K562 (cell line): ENCODE results near the gene SRC. TPM values are rescaled to one million over a fixed set of nuclear protein-coding genes. Genes with fewer than 3 reads are reported as not detected.

Experiments used
- ATF4 ChIP-seq: fragments of 450-650 bp; formaldehyde crosslinking; IDR thresholded peaks from 2 replicates; pipeline ENCODE4 v1.4.0; 2022; ENCODE audit warnings: mild to moderate bottlenecking, moderate library complexity
- CBFA2T3 ChIP-seq: fragments of 450-650 bp; IDR thresholded peaks from 2 replicates; pipeline ENCODE4 v1.6.1; 2017
- CGGBP1 ChIP-seq: fragments of 250-450 bp; sonication (Bioruptor Pico); IDR thresholded peaks from 2 replicates; pipeline ENCODE4 v1.9.0; 2021; ENCODE audit warnings: mild to moderate bottlenecking
- FOXA1 ChIP-seq: fragments of 450-650 bp; IDR thresholded peaks from 2 replicates; pipeline ENCODE4 v1.6.1; 2016; ENCODE audit warnings: mild to moderate bottlenecking, borderline replicate concordance
- MAFG ChIP-seq: fragments of 450-650 bp; conservative IDR thresholded peaks from 2 replicates; pipeline ENCODE4 v1.6.1; 2016; ENCODE audit warnings: missing genetic modification characterization, missing compliant biosample characterization
- PRDM10 ChIP-seq: fragments of 450-650 bp; IDR thresholded peaks from 2 replicates; pipeline ENCODE4 v1.6.1; 2018; ENCODE audit not compliant: partially characterized antibody
- SRSF7 ChIP-seq: fragments of 200-400 bp; formaldehyde crosslinking; optimal IDR thresholded peaks from 2 replicates; pipeline ENCODE3; 2017; ENCODE audit warnings: mild to moderate bottlenecking, low read depth, low read length
- ZNF318 ChIP-seq, 2 experiments: fragments of 450-650 bp; IDR thresholded peaks; 2 replicates each; pipeline ENCODE4 v1.6.1; 2016; ENCODE audit warnings: mild to moderate bottlenecking in 2 of 2, borderline replicate concordance in 1 of 2, low read depth in 1 of 2, moderate library complexity in 1 of 2
- polyA plus RNA-seq, 8 experiments: library from polyadenylated mRNA; depleted of rRNA in 4 of 8; stranded (reverse) in 5 of 8; unstranded in 3 of 8; fragments of >200 nt; fragmentation: Nextera tagmentation in 2 of 8; fragmentation: Illumina TruSeq in 1 of 8; extraction: Ambion mirVana in 2 of 8; extraction: Trizol in 1 of 8; gene quantifications; 2 replicates each; pipeline versions ENCODE4 v1.2.1 to v1.2.3, GENCODE V29; 2011 to 2014; ENCODE audit warnings: inconsistent platforms in 1 of 8, missing spikeins in 1 of 8
- total RNA-seq, 7 experiments: library from RNA; depleted of rRNA in 6 of 7; stranded (reverse); fragments of >200 nt in 6 of 7; fragmentation: Illumina TruSeq in 2 of 7; extraction: Trizol in 2 of 7; gene quantifications; 2 replicates each; pipeline versions ENCODE4 v1.2.1 to v1.2.3, GENCODE V29; 2011 to 2021; ENCODE audit warnings: low replicate concordance in 1 of 7
- TF ChIP-seq, protein P1 (sequence below): fragments of 200-800 bp; sonication (Bioruptor generic); IDR thresholded peaks from 2 replicates; pipeline ENCODE4 v1.6.1; 2016; ENCODE audit warnings: missing genetic modification characterization, missing compliant biosample characterization

SRC gene
- total and polyA plus RNA-seq, 9 of the 15 experiments (the other 6 are each of a cell fraction or from before 2014, with no cell fraction given) = 0.06 to 8.5 (median 3.1) TPM

- TF ChIP-seq ZNF318 (IDR thresholded peaks at IDR 0.05; ENCODE audit: borderline replicate concordance in 1 of 2, low read depth in 1 of 2) = no peak
- no peak for TF ChIP-seq CGGBP1 (CRISPR knock-in tag)
- no peak for TF ChIP-seq SRSF7
- no peak for TF ChIP-seq FOXA1
- TF ChIP-seq MAFG (tag) = no peak
- no peak for TF ChIP-seq ATF4
- TF ChIP-seq, protein P1, sequence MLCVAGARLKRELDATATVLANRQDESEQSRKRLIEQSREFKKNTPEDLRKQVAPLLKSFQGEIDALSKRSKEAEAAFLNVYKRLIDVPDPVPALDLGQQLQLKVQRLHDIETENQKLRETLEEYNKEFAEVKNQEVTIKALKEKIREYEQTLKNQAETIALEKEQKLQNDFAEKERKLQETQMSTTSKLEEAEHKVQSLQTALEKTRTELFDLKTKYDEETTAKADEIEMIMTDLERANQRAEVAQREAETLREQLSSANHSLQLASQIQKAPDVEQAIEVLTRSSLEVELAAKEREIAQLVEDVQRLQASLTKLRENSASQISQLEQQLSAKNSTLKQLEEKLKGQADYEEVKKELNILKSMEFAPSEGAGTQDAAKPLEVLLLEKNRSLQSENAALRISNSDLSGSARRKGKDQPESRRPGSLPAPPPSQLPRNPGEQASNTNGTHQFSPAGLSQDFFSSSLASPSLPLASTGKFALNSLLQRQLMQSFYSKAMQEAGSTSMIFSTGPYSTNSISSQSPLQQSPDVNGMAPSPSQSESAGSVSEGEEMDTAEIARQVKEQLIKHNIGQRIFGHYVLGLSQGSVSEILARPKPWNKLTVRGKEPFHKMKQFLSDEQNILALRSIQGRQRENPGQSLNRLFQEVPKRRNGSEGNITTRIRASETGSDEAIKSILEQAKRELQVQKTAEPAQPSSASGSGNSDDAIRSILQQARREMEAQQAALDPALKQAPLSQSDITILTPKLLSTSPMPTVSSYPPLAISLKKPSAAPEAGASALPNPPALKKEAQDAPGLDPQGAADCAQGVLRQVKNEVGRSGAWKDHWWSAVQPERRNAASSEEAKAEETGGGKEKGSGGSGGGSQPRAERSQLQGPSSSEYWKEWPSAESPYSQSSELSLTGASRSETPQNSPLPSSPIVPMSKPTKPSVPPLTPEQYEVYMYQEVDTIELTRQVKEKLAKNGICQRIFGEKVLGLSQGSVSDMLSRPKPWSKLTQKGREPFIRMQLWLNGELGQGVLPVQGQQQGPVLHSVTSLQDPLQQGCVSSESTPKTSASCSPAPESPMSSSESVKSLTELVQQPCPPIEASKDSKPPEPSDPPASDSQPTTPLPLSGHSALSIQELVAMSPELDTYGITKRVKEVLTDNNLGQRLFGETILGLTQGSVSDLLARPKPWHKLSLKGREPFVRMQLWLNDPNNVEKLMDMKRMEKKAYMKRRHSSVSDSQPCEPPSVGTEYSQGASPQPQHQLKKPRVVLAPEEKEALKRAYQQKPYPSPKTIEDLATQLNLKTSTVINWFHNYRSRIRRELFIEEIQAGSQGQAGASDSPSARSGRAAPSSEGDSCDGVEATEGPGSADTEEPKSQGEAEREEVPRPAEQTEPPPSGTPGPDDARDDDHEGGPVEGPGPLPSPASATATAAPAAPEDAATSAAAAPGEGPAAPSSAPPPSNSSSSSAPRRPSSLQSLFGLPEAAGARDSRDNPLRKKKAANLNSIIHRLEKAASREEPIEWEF (CRISPR knock-in tag) = no peak
- no peak for TF ChIP-seq PRDM10
- no peak for TF ChIP-seq CBFA2T3
Observed at GRCh38 chr20:37443596-37443995, 97.7 kb downstream of the SRC start (continued).
